HG03175 (cell line): ENCODE results near the gene TRIM49C.
"Not testable (repeated sequence)": the region's sequence is repeated elsewhere in the genome, so short reads cannot be mapped to it uniquely, and the experiment has no call there.

Experiments used
- ATAC-seq: cut with Tn5 transposase; IDR thresholded peaks from one replicate; pipeline ENCODE4 v1.9.1; 2021; ENCODE audit warnings: mild to moderate bottlenecking, moderate library complexity; ENCODE audit not compliant: unreplicated experiment

Gene TRIM49C

DNA sequence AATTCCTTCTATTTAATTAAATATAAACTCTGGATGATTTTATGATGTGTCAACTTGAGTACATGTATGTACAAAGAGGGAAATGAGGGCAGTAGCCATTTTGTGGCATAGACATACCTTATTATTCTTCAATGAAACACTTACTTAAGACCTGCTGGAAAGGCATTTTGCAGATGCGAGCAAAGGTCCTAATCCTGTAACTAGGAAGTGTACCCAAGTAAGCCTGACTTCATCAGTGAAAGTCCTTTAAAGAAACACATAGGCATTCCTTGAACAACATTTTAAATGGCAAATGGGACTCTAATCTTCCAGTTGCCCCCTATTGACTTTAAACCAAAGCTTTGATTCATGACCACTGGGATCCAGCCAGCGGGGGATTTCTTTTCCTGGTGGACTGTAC, at the start of gene TRIM49C:
Gene TRIM49C, plus strand, starts transcription at position 301 of the 400 bp plus-strand sequence. CDS start 4,106 bp downstream, outside the sequence.
- ATAC-seq, result not testable (repeated sequence)

- ATAC-seq, result not testable (repeated sequence)
Measured at GRCh38 chr11:90024184-90024583, 6.7 kb upstream of the TRIM49C start.

DNA sequence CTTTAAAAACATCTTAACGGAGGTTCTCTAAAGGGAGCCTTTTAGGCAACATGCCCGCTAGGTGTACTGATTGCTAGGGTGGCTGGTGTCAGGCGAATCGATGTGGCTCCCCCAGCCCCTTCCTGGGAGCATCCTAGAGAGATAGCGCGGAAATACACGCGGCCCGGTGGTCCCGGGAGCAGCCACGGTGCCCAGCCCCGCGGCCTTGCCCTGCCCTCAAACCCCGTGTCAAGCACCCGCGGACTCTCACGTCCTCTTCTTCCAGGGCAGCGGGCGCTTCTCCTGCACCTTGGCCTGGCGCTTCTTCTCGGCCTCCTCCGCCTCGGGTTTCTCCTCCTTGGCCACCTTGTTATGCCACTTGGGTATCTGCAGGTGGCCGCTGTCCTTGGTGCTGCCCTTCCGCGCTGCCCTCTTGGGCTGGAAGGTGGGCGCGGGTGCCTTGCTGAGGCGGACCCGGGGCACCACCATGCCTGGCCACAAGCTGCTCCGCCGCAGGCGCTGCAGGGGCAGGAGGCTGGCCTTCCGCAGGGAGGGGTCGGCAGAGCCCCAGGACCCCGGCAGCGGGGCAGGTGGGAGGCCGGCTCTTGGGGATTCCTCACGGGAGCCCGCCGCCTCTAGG, 20.8 kb downstream of the TRIM49C start:
- ATAC-seq, result not testable (repeated sequence)

DNA sequence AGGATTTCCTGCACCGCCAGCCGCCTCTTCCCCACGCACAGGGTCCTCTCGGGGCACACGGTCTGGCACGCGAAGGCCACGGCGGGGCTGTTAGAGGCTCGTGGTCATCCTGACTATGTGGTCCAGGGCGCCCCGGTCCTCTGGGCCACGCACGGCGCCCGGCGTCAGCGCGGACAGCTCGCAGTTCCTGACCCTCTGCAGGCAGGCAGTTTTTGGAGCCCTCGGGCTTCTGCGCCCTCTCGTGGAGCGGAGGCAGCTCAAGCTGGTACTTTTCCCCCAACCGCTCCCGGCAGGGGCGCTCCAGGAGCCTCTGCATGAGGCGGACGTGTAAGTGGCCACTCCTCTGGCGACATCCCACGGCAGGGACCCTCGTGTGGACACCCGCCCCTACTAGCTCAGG, 21.4 kb downstream of the TRIM49C start:
- ATAC-seq, result not testable (repeated sequence)

DNA sequence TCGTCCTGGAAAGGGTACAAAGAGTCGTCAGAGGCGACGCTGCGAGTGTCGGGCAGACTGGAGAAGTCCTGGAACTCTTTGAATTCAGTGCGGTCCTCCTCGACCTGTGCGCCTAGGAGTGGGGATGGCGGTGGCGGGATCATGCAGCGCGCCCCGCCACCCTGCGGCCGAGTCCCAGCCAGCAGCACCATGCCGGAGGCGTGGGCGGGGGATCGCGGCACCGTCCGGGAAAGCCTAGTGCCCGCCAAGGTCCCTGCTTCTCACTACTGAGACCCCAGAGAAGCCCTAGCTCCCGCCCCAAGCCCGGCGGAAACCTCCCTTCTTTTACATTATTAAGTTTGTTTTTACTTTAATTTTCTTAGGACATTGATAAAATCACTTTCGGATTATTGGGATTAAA, 22.6 kb downstream of the TRIM49C start:
- ATAC-seq, result not testable (repeated sequence)

GRCh38 chr11:90085650-90086049, 54.7 kb downstream of the TRIM49C start, which contains the start of gene UBTFL1:
TSS of gene UBTFL1 (plus strand) at chr11:90085950. CDS start at chr11:90085950, 0 bp downstream.
- not testable (repeated sequence) for ATAC-seq

DNA sequence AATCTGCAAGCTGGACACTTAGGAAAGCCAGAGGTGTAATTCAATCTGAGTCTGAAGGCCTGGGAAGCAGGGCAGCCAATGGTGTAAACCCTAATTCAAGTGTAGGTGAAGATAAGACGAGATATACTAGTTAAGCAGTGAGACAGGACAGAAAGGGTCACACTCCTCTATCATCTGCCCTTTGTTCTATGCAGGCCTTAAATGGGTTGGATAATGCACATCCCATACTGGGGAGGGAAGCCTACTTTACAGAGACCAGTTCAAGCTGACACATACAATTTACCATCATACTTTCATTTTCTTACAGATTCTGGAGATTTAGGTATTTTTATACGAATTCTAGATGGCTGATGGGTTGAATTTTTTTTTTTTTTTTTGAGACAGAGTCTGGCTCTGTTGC, 57.8 kb downstream of the TRIM49C start:
- ATAC-seq, result not testable (repeated sequence)
